Skin of body (tissue), 3 donors: ENCODE data around the gene PKN3. TPM values are rescaled to one million over a fixed set of nuclear protein-coding genes. Genes with fewer than 3 reads are reported as not detected.

ENCODE experiments used
- DNase-seq: peaks from one replicate; lab custom pipeline; 2025; lab: John Stamatoyannopoulos, UW
- small RNA-seq: library from RNA; depleted of rRNA; stranded (forward); fragments of <200 nt; gene quantifications from one replicate; pipeline ENCODE3, GENCODE V24; 2014; ENCODE audit warnings: low replicate concordance
- total RNA-seq: library from RNA; depleted of rRNA; stranded (reverse); fragments of >200 nt; gene quantifications from one replicate; pipeline ENCODE4 v1.2.3, GENCODE V29; 2014

The PKN3 gene
- total RNA-seq, 1 donor from 2014 or later = 2.0 TPM

DNA sequence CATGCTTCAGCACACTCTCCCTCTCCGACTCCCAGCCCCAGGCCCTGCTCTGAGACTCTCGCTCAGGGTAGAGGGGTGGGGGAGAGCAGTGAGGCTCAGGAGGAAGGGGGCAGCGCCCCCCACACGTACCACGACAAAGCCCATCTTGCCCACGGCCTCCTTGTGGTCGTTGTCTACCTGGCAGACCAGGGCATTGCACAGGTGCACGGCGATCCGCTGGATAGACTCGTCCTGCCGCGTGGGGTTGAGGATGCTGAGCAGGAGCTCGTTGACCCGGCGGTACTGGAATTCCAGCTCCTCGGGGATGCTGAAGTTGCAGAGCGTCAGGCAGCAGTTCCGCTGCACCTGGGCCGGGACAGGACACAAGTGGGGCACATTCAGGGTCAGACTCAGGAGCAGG lies 40.1 kb downstream of the PKN3 start:
- DNase-seq = no peak

DNA sequence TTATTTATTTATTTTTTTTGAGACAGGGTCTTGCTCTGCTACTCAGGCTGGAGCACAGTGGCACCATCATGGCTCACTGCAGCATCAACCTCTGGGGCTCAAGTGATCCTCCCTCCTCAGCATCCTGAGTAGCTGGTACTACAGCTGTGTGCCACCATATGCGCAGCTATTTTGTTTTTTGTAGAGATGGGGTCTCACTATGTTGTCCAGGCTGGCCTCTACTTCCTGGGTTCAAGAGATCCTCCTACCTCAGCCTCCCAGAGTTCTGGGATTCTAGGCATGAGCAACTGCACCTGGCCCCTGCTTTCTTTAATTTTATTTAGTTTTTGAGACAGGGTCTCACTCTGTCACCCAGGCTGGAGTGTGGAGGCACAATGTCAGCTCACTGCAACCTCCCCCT lies 41.1 kb downstream of the PKN3 start:
- no peak for DNase-seq

GRCh38 chr9:128747241-128747640 lies 44.9 kb downstream of the PKN3 start:
- no peak for DNase-seq

- no peak for DNase-seq
Measured at GRCh38 chr9:128750926-128751595, 48.8 kb downstream of the PKN3 start.

DNA sequence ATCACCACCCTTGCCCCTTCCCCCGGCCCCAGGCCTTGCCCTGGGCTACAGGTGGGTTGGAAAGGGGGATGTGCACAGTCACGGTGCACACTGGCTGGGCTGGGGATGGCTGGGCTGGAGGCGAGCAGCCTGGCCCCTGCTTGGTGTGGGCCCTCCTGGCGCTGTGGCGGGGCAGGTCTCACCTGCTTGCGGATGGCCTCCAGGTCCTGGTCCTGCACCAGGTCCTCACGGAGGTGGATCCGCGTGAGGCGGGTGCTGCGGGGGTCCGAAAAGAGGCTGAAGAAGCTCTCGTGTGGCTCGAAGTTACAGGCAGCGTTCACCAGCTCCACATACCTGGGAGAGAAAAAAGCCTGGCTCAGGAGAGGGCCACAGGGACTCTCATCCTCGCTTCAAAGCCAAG lies 51.3 kb downstream of the PKN3 start:
- no peak for DNase-seq

- no peak for DNase-seq
Measured at GRCh38 chr9:128757602-128758001, 55.3 kb downstream of the PKN3 start.

- DNase-seq = no peak
Measured at GRCh38 chr9:128762671-128763449, 60.6 kb downstream of the PKN3 start.

DNA sequence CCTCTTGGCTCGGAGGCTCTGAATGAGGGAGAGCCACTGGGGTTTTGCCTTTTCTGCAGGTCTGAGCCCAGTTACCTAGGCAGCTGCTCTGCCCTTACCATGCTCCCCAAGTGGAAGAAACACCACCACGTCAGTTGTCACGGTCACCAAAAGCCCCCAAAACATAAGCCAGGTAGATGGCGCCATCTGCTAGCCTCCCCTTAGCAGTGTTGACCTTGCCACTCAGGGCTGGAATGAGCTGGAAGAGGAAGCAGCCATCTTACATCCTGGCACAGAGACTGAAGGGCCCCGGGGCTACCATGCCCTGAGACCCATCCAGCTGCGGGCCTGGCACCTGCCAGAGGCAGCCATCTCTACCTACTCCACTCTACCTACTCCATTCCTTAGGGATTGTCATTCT lies 62.1 kb downstream of the PKN3 start:
- DNase-seq = no peak

DNA sequence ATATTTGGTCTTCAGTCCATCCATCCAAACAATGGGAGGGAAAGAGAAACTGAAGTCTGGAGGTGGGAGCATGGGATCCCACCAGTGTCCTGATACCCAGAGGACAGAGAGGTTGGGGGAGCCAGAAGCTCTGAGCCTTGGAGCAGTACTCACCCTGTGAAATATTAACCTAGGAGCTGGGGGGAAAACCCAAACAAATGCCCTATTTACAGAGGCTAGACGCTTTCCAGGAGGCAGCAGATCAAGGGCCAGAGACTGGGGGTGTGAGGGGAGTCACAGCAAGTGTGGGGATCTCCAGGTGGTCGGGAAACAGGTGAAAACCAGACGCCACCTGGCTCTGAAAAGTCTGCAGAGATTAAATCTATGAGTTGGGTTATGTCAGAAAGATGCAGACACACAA lies 63.2 kb downstream of the PKN3 start:
- no peak for DNase-seq

- no peak for DNase-seq
Measured at GRCh38 chr9:128768606-128769005, 66.3 kb downstream of the PKN3 start.

Small RNA genes within 50 kb of the gene (small RNA-seq; reads per million reads assigned to genes)
- gene RF00017 = not detected
- not detected for gene RN7SL560P

Other genes starting within 250 kb of the PKN3 start
- 23.0 TPM for gene ODF2, start 246.5 kb upstream of the PKN3 start, total RNA-seq
- 15.7 TPM for gene GLE1, start 197.8 kb upstream of the PKN3 start, total RNA-seq
- gene SPTAN1, start 149.9 kb upstream of the PKN3 start, total RNA-seq = 269 TPM
- 21.1 TPM for gene DYNC2I2, start 45.7 kb upstream of the PKN3 start, total RNA-seq
- gene SET, start 13.3 kb upstream of the PKN3 start, total RNA-seq = 298 TPM
- gene ZDHHC12, start 21.6 kb downstream of the PKN3 start, total RNA-seq = 7.5 TPM
- gene ZER1, start 69.4 kb downstream of the PKN3 start, total RNA-seq = 18.1 TPM
- gene TBC1D13, start 84.8 kb downstream of the PKN3 start, total RNA-seq = 7.1 TPM
- 7.0 TPM for gene ENDOG, start 116.0 kb downstream of the PKN3 start, total RNA-seq
- 10.6 TPM for gene SPOUT1, start 127.3 kb downstream of the PKN3 start, total RNA-seq
- gene KYAT1, start 179.4 kb downstream of the PKN3 start, total RNA-seq = 3.4 TPM
- gene LRRC8A, start 179.6 kb downstream of the PKN3 start, total RNA-seq = 27.5 TPM
- 13.5 TPM for gene PHYHD1, start 218.5 kb downstream of the PKN3 start, total RNA-seq
- 7.8 TPM for gene DOLK, start 245.1 kb downstream of the PKN3 start, total RNA-seq
- 49.8 TPM for gene NUP188, start 245.2 kb downstream of the PKN3 start, total RNA-seq